HepG2 (cell line): Measurements from ENCODE around the gene SLC50A1. TPM values are rescaled to one million over a fixed set of nuclear protein-coding genes. Genes with fewer than 3 reads are reported as not detected.
A peak's percentile ranks its signal among the peaks of the same experiment; 100 is the strongest.

ENCODE experiments used
- CCAR2 ChIP-seq: fragments of 200-400 bp; formaldehyde crosslinking; optimal IDR thresholded peaks from 2 replicates; pipeline ENCODE3; 2018; ENCODE audit warnings: low read depth, mild to moderate bottlenecking, low read length, moderate library complexity
- EEA1 ChIP-seq: sonication (generic); formaldehyde crosslinking; IDR thresholded peaks from 2 replicates; pipeline ENCODE4 v1.5.1; 2020; ENCODE audit warnings: mild to moderate bottlenecking, missing genetic modification reagents, borderline replicate concordance
- FOSL1 ChIP-seq: sonication (generic); formaldehyde crosslinking; IDR thresholded peaks from 2 replicates; pipeline ENCODE4 v1.9.0; 2021; ENCODE audit warnings: missing genetic modification reagents, borderline replicate concordance
- FOSL2 ChIP-seq: sonication (generic); formaldehyde crosslinking; IDR thresholded peaks from 2 replicates; pipeline ENCODE4 v1.4.0; 2020; ENCODE audit warnings: missing genetic modification reagents
- FOXP1 ChIP-seq, 2 experiments: fragments of 450-650 bp in 1 of 2; IDR thresholded peaks; 2 replicates each; pipeline ENCODE4 v1.6.1; 2017 to 2018; ENCODE audit warnings: antibody characterized with exemption in 1 of 2
- HMG20B ChIP-seq: conservative IDR thresholded peaks from 2 replicates; pipeline ENCODE4 v1.6.1; 2016; ENCODE audit warnings: missing genetic modification reagents, missing compliant biosample characterization
- KDM1A ChIP-seq: IDR thresholded peaks from 2 replicates; pipeline ENCODE4 v1.6.1; 2016; ENCODE audit warnings: missing compliant biosample characterization
- KLF6 ChIP-seq: IDR thresholded peaks from 2 replicates; pipeline ENCODE4 v1.8.0; 2016; ENCODE audit warnings: missing biosample characterization, missing genetic modification reagents
- NBN ChIP-seq: fragments of 450-650 bp; conservative IDR thresholded peaks from 2 replicates; pipeline ENCODE4 v1.6.1; 2017
- NCOA1 ChIP-seq: sonication (generic); formaldehyde crosslinking; IDR thresholded peaks from 2 replicates; pipeline ENCODE4 v1.9.0; 2021; ENCODE audit warnings: missing genetic modification reagents
- RBFOX2 ChIP-seq: fragments of 200-400 bp; formaldehyde crosslinking; IDR thresholded peaks from 2 replicates; pipeline ENCODE4 v1.6.1; 2017; ENCODE audit warnings: low read depth, mild to moderate bottlenecking, low read length
- RBM22 ChIP-seq: fragments of 200-400 bp; formaldehyde crosslinking; optimal IDR thresholded peaks from 2 replicates; pipeline ENCODE3; 2017; ENCODE audit warnings: mild to moderate bottlenecking, low read length, moderate library complexity
- RFXANK ChIP-seq: IDR thresholded peaks from 2 replicates; pipeline ENCODE4 v1.6.1; 2016
- ZMAT5 ChIP-seq: sonication (generic); formaldehyde crosslinking; IDR thresholded peaks from 2 replicates; pipeline ENCODE4 v1.5.0; 2020; ENCODE audit warnings: mild to moderate bottlenecking, low read depth, missing genetic modification reagents, borderline replicate concordance
- ZNF232 ChIP-seq: sonication (generic); formaldehyde crosslinking; IDR thresholded peaks from 2 replicates; pipeline ENCODE4 v1.4.0; 2020; ENCODE audit warnings: missing genetic modification reagents, borderline replicate concordance
- ZNF253 ChIP-seq: sonication (generic); formaldehyde crosslinking; IDR thresholded peaks from 2 replicates; pipeline ENCODE4 v1.8.0; 2022; ENCODE audit warnings: mild to moderate bottlenecking, missing genetic modification reagents, borderline replicate concordance
- ZNF280B ChIP-seq: sonication (generic); formaldehyde crosslinking; IDR thresholded peaks from 2 replicates; pipeline ENCODE4 v1.5.0; 2020; ENCODE audit warnings: missing genetic modification reagents, mild to moderate bottlenecking, borderline replicate concordance
- ZNF296 ChIP-seq: sonication (generic); formaldehyde crosslinking; conservative IDR thresholded peaks from 2 replicates; pipeline ENCODE4 v1.5.0; 2020; ENCODE audit warnings: mild to moderate bottlenecking, missing genetic modification reagents
- ZNF781 ChIP-seq: sonication (generic); formaldehyde crosslinking; IDR thresholded peaks from 2 replicates; pipeline ENCODE4 v1.5.1; 2020; ENCODE audit warnings: borderline replicate concordance, mild to moderate bottlenecking, missing genetic modification reagents; ENCODE audit errors: not compliant biosample characterization
- polyA plus RNA-seq, 8 experiments: library from polyadenylated mRNA; depleted of rRNA in 3 of 8; stranded (reverse) in 7 of 8; unstranded in 1 of 8; fragments of >200 nt; fragmentation: Illumina TruSeq in 4 of 8; extraction: Trizol in 4 of 8; gene quantifications; 2 replicates each; pipeline versions ENCODE4 v1.2.1 to v1.2.3, GENCODE V29; 2011 to 2016; ENCODE audit warnings: low read depth in 4 of 8, missing spikeins in 1 of 8, mixed read lengths in 1 of 8; ENCODE audit not compliant: insufficient read depth in 1 of 8
- total RNA-seq, 5 experiments: library from RNA; depleted of rRNA; stranded (reverse); fragments of >200 nt; fragmentation: Illumina TruSeq; extraction: Trizol; gene quantifications; 2 replicates each; pipeline ENCODE4 v1.2.3, GENCODE V29; 2016; ENCODE audit warnings: low read depth in 1 of 5
- TF ChIP-seq, protein P1 (sequence below): sonication (generic); formaldehyde crosslinking; IDR thresholded peaks from 2 replicates; pipeline ENCODE4 v1.5.1; 2020; ENCODE audit warnings: missing genetic modification reagents, mild to moderate bottlenecking, borderline replicate concordance
- TF ChIP-seq, protein P2 (sequence below): sonication (generic); formaldehyde crosslinking; IDR thresholded peaks from 2 replicates; pipeline ENCODE4 v1.4.0; 2020; ENCODE audit warnings: missing genetic modification reagents, borderline replicate concordance
- TF ChIP-seq, protein P3 (sequence below): IDR thresholded peaks from 2 replicates; pipeline ENCODE4 v1.6.1; 2016; ENCODE audit warnings: missing compliant biosample characterization, missing genetic modification reagents, borderline replicate concordance

The SLC50A1 gene
- total and polyA plus RNA-seq, 2 of the 13 experiments (the other 11 are each of a cell fraction or from before 2014, with no cell fraction given): 22.5 to 46.8 TPM

DNA sequence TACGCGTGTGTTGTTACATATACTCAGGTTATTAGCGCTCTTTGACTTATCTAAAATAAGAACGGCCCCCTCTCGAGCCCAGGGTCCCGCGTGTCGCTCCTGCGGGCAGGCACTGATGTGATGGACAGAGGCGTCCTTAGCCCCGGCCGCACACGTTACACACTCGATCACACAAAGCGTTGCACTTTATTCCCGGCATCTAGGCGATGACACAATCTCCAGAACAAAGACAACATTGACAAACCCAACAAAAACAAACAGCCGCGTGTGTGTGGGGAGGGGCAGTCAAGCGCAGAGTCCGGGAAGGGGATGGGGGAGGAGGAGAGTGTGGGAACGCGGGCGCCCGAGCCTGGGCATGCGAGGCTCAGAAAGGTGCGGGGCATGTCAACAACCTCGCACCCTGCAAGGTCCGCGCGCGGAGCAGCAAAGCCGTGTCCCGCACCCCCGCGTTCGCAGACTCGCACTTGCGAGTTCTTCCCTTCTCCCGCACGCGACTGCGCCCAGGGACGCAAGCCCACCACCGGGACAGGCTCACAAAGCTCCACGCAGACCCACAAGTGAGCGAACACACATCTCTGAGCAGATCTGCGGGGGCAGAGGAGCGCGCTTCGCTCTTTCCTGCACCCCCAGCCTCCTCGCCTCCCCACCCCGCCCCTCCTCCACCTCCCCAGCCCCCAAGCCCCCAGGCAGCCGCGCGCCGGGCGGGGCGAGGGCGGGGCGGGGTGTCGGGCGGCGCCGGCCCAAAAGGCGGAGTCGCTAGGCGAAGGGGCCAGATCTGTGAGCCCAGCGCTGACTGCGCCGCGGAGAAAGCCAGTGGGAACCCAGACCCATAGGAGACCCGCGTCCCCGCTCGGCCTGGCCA is 8.3 kb upstream of the SLC50A1 start, which contains the start of gene EFNA1 (continued):
- TF ChIP-seq CCAR2: peak; percentile 18
- TF ChIP-seq EEA1 (CRISPR knock-in tag): no peak
- peak; percentile 89 for TF ChIP-seq FOXP1 (IDR thresholded peaks at IDR 0.05)
- TF ChIP-seq FOXP1 (CRISPR knock-in tag; IDR thresholded peaks at IDR 0.05): peak; percentile 98
- peak; percentile 2; the same call in 1 of the 2 replicates for TF ChIP-seq ZNF253 (CRISPR knock-in tag)
- TF ChIP-seq ZNF296 (CRISPR knock-in tag): peak; percentile 48; the same call in 1 of the 2 replicates
- peak; percentile 9 for TF ChIP-seq RBM22
- TF ChIP-seq ZNF280B: no peak; the same call in 1 of the 2 replicates
- TF ChIP-seq NBN: no peak
- TF ChIP-seq, protein P1, sequence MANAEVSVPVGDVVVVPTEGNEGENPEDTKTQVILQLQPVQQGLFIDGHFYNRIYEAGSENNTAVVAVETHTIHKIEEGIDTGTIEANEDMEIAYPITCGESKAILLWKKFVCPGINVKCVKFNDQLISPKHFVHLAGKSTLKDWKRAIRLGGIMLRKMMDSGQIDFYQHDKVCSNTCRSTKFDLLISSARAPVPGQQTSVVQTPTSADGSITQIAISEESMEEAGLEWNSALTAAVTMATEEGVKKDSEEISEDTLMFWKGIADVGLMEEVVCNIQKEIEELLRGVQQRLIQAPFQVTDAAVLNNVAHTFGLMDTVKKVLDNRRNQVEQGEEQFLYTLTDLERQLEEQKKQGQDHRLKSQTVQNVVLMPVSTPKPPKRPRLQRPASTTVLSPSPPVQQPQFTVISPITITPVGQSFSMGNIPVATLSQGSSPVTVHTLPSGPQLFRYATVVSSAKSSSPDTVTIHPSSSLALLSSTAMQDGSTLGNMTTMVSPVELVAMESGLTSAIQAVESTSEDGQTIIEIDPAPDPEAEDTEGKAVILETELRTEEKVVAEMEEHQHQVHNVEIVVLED (CRISPR knock-in tag): peak; percentile 46; the same call in 1 of the 2 replicates
- TF ChIP-seq NCOA1 (CRISPR knock-in tag): no peak
- peak; percentile 81 for TF ChIP-seq FOSL2 (CRISPR knock-in tag)
- 0 out of 2 replicates have a peak, but pooled peaks have one; percentile 58 for TF ChIP-seq KDM1A (CRISPR knock-in tag)
- no peak for TF ChIP-seq ZMAT5 (CRISPR knock-in tag)
- TF ChIP-seq, protein P2, sequence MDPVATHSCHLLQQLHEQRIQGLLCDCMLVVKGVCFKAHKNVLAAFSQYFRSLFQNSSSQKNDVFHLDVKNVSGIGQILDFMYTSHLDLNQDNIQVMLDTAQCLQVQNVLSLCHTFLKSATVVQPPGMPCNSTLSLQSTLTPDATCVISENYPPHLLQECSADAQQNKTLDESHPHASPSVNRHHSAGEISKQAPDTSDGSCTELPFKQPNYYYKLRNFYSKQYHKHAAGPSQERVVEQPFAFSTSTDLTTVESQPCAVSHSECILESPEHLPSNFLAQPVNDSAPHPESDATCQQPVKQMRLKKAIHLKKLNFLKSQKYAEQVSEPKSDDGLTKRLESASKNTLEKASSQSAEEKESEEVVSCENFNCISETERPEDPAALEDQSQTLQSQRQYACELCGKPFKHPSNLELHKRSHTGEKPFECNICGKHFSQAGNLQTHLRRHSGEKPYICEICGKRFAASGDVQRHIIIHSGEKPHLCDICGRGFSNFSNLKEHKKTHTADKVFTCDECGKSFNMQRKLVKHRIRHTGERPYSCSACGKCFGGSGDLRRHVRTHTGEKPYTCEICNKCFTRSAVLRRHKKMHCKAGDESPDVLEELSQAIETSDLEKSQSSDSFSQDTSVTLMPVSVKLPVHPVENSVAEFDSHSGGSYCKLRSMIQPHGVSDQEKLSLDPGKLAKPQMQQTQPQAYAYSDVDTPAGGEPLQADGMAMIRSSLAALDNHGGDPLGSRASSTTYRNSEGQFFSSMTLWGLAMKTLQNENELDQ (CRISPR knock-in tag): peak; percentile 87; the same call in 1 of the 2 replicates
- TF ChIP-seq RBFOX2: peak; percentile 95
- peak; percentile 95 for TF ChIP-seq HMG20B (CRISPR knock-in tag)
- no peak for TF ChIP-seq RFXANK (CRISPR knock-in tag)
- peak; percentile 83 for TF ChIP-seq KLF6 (CRISPR knock-in tag)
- TF ChIP-seq, protein P3, sequence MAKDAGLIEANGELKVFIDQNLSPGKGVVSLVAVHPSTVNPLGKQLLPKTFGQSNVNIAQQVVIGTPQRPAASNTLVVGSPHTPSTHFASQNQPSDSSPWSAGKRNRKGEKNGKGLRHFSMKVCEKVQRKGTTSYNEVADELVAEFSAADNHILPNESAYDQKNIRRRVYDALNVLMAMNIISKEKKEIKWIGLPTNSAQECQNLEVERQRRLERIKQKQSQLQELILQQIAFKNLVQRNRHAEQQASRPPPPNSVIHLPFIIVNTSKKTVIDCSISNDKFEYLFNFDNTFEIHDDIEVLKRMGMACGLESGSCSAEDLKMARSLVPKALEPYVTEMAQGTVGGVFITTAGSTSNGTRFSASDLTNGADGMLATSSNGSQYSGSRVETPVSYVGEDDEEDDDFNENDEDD: peak; percentile 73; the same call in 1 of the 2 replicates
- no peak for TF ChIP-seq ZNF232 (CRISPR knock-in tag)
- TF ChIP-seq FOSL1 (CRISPR knock-in tag): no peak
- TF ChIP-seq ZNF781 (CRISPR knock-in tag): no peak
